Measurements from ENCODE around the gene NOS2.
"Not testable (repeated sequence)": the region's sequence is repeated elsewhere in the genome, so short reads cannot be mapped to it uniquely, and the experiment has no call there.

NOS2 gene

DNA sequence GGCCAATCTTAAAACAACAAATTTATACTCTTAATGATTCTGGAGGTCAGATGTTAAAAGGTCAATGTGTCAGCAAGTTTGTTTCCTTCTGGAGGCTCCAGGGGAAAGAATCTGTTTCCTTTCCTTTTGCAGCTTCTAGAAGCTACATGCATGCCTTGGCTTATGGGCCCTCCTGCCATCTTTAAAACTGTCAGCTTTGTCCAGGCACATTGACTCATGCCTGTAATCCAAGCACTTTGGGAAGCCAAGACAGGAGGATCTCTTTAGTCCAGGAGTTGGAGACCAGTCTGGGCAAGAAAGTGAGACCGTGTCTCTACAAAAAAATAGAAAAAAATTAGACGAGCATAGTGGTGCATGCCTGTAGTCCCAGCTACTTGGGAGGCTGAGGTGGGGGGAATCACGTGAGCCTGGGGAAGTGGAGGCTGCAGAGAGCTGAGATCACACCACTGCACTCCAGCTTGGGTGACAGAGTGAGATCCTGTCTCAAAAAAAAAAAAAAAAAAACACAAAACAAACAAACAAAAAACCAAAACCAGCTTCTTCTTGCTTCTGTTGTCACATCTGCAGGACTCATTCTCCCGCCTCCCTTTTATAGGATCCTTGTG is 58.3 kb downstream of the NOS2 start:
- in situ Hi-C loops (cut with MboI; ENCODE audit: low sequenced_read_pairs), result loop anchor here (10.0 kb wide), 1 partner anchor 87 kb away; no protein-coding TSS in a partner anchor

DNA sequence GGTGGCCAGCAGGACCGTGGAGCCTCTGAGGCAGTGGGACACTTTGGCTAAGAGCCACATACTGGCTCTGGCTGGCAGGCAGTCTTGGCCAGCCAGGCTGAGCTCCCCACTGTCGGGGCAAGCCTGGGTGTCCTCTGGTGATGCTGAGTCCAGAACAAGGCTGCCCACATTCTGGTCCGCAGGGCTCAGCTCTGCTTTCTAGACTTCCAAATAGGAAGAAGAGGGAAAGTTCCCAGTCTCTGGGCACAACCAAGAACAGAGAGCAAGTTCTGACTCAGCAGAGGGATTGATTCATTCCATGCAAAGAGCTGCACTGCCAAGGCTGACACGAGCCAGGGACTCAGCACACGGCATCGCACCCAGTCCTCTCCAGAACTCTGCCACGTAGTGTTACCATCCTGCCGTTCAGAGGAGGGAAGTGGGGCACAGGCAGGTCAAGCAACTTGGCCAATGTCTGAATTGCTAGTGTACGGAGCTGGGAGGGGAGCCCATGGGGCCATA is 58.9 kb downstream of the NOS2 start:
- in situ Hi-C loops (cut with MboI; ENCODE audit: low sequenced_read_pairs), result loop anchor here (10.0 kb wide), 1 partner anchor 87 kb away; no protein-coding TSS in a partner anchor

GRCh38 chr17:27740541-27740940 is 59.8 kb downstream of the NOS2 start:
- in situ Hi-C loops (cut with MboI; ENCODE audit: low sequenced_read_pairs), result loop anchor here (10.0 kb wide), 1 partner anchor 86 kb away; no protein-coding TSS in a partner anchor

DNA sequence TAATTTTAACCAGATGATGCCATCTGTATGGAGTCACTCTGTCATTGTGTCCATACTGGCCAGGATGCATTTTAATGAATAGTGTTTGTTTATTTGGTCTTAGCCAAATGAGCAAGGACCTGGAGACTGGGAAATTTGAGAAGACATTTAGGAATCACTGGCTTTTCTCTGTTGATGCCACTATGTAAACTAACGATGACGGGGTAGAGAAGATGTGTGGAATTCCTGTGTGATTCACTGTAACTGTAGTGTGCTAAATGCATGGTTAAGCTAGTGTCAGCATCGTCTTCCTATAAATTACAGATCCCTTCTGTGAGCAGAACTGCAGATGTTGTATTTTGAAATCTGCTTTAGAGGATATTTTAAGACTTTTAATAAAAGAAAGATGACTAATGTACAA is 66.6 kb downstream of the NOS2 start:
- in situ Hi-C loops (cut with MboI; ENCODE audit: low sequenced_read_pairs), result no loop called here

DNA sequence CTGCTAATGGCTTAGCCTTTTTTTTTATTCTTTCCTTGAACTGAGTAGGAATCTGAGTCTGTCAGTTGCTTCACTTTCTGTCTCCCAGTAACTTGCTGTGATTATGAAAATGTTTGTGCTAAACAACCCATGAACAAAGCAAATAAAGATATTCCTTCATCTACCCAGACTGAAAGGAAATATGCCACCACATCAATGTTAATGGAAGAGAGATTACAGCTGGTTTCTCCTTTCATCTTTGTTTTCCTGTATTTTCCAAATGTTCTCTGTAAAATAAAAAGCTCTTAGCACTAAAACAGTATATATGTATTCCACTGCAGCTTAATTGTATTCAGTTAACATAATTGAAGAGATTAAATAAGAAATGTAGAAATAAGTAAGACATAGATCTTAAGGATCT is 67.6 kb downstream of the NOS2 start:
- in situ Hi-C loops (cut with MboI; ENCODE audit: low sequenced_read_pairs), result not testable (repeated sequence)

GRCh38 chr17:27725982-27726381 is 74.3 kb downstream of the NOS2 start:
- in situ Hi-C loops (cut with MboI; ENCODE audit: low sequenced_read_pairs), result not testable (repeated sequence)

- in situ Hi-C loops (cut with MboI; ENCODE audit: low sequenced_read_pairs), result no loop called here
These were observed 78.5 kb downstream of the NOS2 start for GRCh38 chr17:27721797-27722196.

Data from HL-60/S4 treated with phorbol 12-myristate 13-acetate at 8.2 ng/mL for 4 days and 3 days (cell line).